SK-N-DZ (cell line): ENCODE data around the gene SLC6A6.

Experiments
- DNase-seq: peaks from one replicate; pipeline ENCODE4 v3.0.0-alpha.2; 2015; ENCODE audit warnings: low spot score

The SLC6A6 gene

DNA sequence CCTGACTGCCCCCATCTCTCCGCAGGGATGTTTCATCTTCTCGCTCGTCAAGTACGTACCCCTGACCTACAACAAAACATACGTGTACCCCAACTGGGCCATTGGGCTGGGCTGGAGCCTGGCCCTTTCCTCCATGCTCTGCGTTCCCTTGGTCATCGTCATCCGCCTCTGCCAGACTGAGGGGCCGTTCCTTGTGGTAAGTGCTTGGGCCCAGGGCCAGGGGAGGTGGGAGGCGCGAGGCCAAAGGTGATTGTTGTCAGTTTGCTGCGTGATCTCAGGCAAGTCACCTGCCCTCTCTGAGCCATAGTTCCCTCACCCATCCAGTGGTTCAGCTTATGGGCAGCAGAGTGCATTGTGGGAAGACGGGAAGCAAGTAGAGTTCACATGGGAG is 79.2 kb downstream of the SLC6A6 start:
- no peak for DNase-seq

DNA sequence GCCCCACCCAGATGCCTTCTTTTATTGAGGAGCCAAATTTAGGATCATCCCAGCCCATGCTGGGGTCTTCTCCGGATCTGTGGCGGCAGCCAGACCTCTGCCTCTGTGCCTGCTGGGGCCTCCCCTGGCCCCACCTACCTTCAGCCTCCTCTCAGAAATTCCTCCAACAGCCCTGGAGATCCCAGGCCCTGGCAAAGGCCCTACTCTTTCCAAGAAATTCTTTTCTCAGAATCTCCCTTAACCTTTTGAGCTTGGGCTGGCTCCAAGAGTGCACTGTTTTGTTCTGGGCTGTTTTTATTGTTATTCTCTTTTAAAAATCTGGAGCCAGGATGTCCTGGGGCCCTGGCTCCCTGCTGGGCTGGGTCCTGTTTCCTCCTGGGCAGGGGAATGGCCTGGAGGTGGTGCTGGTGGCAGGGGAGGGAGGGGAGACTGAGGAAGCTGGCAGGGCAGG is 79.9 kb downstream of the SLC6A6 start:
- no peak for DNase-seq

DNA sequence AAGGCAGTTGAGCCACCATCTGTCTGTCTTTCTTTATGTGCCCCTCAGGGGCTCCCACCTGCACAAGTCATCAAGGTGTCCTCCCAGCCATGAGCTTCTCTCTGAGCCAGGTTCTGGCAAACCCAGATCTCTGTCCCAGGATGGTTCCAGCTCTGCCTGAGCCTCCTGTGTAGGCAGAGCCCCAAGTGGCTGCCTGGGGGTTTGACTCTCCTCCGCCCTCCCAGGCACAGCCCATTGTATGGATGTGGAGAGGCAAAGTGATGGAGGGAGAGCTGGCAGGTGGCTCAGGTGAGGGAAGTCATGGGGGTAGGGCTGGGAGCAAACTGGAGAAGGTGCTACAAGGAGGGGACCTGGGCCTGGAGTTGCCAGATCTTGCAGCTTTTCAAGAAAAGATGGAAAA is 80.9 kb downstream of the SLC6A6 start:
- DNase-seq: no peak

DNA sequence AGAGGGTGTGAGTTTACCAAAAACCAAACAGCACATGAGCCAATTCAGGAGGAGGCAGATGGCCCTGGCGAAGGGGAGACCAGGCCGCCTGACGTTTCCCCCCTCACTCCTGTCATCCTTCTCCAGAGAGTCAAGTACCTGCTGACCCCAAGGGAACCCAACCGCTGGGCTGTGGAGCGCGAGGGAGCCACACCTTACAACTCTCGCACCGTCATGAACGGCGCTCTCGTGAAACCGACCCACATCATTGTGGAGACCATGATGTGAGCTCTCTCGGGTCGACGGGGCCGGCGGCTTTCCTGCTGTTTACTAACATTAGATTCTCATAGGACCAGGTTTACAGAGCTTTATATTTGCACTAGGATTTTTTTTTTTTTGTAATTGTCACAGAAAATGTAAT is 82.3 kb downstream of the SLC6A6 start:
- DNase-seq: no peak

DNA sequence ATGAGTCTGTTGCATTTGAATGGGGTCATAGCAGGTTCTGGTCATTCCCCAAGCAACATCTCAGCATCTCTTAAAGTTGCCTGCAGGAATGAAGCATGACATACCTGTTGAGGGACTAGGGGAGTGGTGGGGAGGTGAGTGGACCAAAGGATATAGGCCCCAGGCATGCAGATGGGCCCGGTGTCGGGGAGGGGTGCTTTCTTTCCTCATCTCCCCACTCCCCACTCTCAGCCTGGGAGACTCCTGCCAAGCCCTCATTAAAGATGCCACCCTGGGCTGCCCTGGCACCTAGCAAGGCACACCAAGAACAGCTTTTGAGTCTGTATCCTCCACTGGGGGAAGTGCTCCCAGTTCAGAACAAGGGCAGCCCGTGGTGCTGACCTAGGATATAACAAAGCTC is 83.6 kb downstream of the SLC6A6 start:
- no peak for DNase-seq

DNA sequence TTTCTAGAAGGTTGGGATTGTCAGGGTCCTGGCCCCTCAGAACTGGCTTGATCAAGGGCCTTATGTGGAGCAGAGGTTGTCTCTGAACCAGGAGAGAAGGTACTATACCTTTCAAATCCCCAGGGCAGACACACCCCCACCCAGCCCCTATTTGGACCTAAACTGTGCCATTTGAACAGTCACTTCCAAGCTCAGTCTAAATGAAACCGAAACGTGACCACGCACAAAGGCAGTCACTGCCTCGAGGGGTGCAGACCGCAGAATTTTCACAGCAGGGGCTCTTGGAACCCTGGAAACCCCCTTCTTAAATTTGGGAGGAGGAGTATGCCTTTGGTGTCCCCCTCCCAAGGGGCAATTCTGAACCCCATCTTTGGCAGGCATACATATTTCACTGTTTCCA is 84.1 kb downstream of the SLC6A6 start:
- no peak for DNase-seq

DNA sequence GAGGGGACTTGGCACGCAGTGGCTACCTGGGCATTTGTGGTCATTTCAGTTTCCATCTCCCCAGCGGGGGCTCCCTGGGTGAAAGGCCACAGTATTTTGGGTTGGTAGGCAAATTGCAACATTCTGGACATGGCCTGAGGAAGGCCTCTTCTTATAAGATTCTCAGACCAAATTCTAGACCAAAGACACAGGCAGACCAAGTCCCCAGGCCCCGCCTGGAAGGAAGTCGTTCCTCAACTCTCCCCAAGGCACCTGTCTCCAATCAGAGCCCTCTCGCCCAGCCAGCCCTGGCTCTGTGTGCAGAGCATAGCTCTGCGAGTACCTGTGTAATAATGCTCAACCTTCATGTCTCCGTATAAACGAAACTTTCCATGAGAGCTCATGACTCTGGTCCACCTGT is 84.7 kb downstream of the SLC6A6 start:
- no peak for DNase-seq

DNA sequence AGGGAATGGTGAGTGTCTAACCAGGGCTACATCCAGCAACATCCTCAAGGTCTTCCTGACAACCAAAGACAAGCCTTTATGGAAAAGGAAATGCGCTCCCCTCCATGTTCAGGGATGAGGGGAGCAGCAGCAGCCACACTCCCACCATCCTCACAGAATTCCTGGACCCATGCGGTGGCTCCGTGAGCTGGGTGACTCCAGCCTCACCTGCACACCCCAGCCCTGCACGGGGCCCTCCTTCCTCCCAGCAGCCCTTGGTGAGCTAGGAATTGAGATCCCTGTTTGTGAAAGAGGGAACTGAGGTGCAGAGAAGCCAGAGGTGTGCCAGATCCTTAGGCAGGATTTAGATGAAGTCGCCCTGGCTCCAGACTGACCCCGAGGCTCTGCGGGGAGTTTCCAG is 85.4 kb downstream of the SLC6A6 start:
- no peak for DNase-seq

DNA sequence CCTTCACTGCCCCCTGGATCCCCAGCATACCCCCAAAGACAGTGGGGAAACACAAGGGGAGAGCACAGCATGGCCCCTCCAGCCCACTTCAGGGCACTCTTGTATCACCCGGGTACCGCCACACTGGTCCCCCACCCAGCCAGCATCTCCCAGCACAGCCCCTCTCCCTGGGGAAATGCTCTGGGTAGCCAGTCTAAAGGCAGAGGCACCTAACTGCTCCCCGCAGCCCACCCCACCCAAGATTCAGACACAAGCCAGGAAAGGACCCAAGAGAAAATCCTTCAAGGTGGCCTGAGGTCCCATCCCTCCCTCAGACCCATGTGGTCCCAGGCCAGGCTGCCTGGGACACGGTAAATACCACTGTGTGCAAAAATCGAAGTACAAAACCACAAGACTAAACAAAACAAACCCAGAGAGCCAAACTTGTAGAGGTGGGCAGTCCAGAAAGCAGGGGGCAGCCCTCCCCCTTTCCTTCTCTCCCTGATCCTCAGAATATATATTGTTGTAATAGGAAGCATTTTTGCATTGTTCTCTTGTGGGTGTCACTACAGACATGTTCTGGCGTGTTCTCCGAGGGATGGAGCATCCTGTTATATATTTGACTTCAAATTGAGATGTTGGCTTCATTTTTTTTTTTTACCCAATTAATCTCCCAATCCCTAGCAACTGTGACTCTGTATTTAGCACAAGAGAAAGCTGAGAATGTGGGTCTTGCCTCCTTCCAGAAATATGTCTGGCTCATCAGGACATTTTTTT is 86.1 kb downstream of the SLC6A6 start:
- no peak for DNase-seq

DNA sequence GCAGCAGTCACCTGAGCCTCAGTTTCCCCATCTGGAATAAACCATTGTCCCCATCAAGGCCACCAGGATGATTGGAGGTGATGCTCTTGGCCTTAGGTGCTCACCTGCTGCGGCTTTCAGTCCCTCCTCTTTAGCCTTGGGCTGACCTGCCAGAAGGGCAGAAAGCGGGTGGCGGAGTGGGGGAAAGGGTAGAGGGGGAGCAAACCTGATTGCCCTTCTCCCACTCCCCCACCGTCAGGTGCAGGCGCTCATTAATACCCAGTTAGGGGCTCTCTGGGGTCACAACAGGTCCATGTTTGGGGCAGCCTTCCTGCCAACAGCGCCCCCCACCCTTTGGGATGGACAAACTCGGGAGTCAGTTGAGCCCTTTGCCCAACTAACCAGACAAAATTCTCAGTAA is 87.2 kb downstream of the SLC6A6 start:
- DNase-seq: no peak

DNA sequence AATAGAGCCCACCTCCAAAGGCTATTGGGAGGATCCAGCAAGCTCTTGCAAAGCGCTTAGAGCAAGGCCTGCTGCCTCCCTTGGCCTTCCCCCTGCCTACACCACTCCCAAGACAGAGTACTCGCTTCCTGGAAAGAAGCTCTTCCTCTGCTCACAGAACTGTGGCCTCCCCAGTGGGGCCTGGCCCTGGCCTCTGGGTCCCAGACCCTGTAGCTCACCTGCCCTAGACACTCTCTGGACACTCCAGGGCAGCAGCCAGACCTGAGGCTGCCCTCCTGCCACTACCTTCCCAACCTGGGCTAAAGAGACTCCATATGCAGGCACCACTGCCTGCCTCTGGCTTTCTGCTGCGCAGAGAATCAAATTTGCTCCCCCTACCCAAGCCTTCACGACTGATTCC is 87.8 kb downstream of the SLC6A6 start:
- no peak for DNase-seq

DNA sequence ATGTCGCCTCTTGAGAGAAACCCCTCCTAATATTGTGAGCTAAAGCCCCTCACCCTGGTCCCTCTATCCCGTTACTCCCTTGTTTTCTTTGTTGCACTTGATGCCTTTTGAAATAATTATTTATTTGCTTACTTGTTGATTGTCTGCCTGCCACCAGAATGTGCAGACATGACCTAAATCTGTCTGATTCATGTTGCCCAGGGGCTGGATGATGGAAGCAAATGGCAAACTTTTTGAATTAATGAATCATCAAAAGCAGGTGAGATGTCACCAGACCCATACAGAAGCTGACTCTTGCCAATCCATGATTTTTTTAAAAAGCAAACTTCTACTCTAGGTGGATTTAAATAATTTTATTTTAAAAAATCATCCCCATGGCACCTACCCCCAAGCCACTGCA is 88.4 kb downstream of the SLC6A6 start:
- DNase-seq: no peak

DNA sequence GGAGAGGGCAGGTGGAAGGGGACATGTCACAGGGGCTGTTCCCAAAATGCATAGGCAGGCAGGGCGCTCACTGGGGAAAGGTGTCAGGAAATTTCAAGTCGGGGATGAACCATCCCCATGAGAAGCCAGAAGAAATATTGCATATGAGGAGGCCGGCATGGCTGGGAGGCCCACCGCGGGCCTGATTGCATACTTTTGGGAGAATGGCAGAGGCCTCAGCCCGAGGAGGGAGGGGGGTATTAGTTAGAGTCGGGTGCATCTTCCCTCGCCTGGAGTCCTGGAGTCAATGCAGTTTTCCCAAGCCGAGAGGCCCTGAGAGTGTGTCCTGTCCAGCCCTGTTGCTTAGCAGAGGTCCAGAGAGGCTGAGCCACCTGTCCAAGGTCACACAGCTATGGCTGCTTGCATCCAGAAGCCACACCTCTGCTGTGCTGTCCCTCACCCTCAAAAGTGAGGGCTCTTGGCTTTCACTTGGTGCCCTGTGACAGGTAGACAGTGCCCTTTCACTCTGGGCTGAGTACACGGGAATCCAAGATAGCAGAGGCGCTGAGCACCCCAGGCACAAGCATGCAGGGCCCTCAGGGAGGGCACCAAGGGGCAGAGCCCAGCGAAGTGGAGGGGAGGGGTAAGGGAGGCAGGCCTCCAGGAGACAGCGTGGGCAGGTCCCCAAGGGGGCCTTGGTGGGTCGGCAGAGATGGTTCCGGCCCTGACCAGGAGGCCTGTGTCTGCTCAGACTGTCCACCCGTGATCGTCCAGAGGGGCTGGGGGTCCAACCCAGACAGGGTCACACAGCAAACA is 89.2 kb downstream of the SLC6A6 start:
- no peak for DNase-seq

DNA sequence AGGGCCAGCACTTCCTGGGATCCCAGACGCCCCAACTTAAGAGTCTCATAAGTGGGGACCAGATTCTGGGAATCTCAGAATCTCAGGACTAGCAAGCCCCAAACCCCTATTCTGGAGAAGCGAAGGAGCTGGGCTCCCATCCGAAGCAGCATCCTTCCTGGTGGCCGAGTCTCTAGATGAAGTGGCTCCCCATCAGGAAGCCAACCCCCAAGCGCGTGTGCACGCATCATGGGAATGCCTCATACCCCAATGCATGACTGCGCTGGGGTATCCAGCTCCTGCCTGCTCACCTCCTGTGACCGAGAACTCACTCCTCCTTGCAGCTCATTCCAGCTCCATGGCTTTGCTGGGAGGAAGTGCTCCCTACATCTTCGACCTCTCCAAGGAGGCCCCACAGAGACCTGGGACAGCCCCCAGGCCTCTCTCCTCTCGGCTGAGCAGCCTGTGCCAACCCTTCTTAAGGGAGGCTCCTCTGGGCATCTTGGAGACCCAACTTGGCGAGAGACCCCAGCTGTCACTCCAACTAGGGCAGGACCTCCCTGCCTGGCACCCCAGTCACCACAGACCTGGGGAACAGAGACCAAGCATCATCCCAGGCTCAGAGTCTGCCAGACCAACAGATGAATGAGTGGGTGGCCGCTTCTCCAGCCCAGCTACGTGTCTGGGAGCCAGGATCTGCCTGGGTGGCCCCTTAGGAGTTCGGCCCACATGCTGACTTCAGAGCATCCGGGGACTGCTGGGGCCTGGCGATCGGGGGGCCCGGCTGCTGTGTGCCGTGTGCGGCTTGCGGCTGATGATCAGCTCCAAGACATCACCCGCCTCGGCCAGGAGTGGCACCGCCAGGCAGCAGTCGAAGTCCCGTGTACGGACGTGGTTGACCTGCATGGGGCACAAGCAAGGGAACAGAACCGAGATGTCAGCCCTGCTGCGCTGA is 90.8 kb downstream of the SLC6A6 start:
- no peak for DNase-seq

DNA sequence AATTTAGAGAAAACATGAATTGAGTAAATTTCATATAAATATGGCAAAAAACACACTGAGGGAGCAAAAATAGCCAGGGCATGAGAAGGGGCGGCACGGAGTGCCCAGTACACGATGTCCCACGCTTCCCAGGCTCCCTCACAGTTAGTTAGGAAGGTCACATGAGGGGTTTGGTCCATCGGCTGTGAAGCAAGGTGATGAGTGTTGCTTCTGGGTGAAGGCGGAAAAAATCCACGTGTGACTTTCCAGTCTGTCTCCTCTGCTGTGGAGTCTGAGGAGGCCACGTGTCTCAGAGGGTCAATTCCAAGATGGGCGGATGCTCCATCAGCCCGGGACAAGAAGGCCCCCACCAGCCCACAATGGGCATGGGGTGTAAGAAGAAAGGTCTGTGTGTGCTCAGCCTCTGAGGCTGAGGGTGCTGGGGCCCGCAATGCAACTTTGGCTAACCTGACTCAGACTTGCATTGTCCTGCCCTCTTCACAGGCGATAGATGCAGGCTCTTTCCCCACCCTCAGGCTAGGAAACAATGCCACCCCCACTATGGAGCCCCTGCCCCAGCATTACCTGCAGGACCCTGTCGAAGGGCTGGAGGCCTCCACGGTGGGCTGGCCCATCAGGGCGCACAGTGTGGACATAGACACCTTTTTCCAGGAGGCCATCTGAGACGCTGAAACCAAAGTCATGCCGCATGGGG is 92.0 kb downstream of the SLC6A6 start:
- no peak for DNase-seq

DNA sequence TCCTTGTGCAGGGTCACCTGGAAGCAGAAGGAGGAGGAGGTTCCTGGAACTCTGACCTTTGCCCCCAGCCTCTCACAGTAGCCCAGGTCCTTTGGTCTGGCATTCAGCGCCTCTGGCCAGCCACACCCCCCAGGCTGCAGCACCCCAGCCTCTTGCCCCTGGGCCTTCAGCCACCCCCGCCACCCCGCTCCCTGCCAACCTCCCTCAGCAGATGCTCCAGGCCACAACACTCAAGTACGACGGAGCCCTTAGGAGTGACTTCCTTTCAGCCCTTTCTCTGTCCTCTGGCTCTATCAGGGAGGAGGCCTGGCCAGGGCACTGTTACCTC is 92.5 kb downstream of the SLC6A6 start:
- DNase-seq: no peak

DNA sequence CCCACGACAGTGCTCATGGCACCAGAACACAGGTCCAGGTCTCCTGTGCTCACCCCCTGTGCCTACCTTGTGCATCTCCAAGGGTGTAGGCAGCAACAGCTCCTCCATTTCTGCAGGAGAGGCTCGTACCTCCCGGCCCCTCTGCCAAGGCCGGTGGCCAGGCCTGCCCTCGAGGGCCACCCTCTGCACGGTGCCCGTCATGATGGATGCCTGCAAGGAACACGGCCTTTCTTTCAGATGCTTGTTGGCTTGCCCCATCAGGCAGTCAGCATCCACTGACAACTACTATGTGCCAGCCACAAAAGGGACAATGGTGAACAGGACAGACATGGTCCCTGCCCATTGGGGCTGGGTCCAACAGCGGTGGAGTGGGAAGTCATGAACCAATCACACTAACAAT is 93.9 kb downstream of the SLC6A6 start:
- DNase-seq: no peak

DNA sequence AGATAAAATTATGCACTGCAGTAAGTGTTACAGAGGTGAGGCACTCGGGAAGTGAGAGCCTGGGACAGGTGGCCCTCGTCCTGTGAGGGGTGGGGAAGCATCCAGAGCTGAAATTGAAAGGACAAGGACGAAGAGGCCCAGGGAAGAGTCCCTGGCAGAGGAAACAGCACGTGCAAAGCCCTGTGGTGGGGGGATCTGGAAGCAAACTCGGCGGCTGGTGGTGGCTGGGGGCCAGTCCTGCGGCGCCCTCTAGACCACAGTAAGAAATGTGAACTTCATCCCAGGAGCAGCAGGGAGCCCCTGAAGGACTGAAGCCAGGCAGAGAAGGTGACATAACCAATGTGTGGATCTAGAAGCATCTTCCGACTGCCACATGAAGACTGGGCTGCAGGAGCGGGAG is 94.9 kb downstream of the SLC6A6 start:
- DNase-seq: no peak

DNA sequence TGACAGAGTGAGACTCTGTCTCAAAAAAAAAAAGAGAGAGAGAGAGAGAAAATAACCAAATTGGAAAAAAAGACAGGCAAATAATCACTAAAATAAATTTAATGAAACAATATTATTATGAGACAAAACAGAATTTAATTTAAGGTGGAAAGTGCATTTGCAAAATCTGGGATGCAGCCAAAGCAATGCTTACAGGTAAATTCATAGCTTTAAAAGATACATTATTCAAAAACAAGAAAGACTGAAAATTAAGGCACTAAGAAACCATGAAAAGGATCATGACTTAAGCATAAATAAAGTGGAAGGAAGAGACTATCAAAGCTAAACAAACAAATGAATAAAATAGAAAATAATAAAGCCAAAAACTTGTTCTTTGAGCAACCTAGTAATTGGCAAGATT is 100.1 kb downstream of the SLC6A6 start:
- DNase-seq: no peak

DNA sequence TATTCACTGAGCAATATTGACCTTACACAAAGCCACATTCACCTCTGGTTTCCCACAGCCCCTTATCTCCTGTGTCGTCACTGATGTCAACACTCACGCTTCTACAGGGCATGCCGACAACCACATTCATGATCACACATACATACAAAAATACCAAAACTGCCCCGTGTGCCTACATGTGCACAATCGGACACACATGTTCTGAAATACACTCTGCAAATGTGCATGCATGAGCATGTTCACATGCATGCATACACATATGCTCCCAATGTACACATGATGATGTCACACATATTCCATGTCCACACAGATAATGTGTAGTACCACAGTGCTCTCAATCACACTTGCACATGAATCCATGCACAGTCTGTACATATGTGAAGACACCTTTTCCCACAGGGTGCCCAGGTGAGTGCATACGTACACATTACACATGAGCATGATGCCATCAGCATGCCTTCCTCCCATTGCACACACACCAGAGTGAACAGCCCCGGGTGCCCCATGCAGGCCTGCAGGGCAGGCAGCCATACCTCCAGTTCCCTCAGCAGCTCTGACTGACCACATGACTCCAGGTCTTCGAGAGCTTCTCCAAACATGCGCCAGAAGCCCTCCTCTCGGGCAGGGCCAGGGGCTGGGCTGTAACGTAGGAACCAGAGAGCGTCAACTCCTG is 100.8 kb downstream of the SLC6A6 start:
- DNase-seq: no peak

DNA sequence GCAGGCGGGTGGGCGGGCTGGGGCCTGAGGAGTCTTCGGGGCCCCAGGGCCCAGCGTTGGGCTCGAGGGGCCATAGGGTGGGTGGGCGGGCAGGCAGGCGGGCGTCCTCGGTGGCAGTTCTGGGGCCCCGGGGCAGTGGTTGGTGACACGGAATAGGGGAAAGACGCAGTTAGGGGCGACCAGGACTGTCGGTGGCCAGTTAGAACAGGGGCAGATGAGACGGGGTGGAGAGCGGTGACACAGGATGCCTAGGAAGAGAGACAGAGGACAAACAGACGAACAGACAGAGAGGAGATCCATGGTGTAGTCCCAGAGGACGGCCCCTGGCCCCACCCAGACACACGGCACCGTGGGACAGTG is 101.3 kb downstream of the SLC6A6 start:
- no peak for DNase-seq
